Panc1 (cell line): ENCODE data around the gene MVD. TPM values are rescaled to one million over a fixed set of nuclear protein-coding genes. Genes with fewer than 3 reads are reported as not detected.
"Not testable (repeated sequence)": the region's sequence is repeated elsewhere in the genome, so short reads cannot be mapped to it uniquely, and the experiment has no call there.

Experiments
- ATAC-seq: fragments of 200-7000 bp; cut with Tn5 transposase; 2 replicates; pipeline ENCODE4 v1.9.1; 2020; ENCODE audit warnings: mild to moderate bottlenecking, moderate library complexity
- BruUV-seq: library from RNA; stranded (reverse); fragments of 400-500 nt; replicated peaks from 2 replicates; lab custom pipeline; 2021; lab: Mats Ljungman, UMichigan
- CTCF ChIA-PET: fragments of 300-600 bp; sonication (Branson Sonifier 250); formaldehyde crosslinking; loops from one replicate; lab custom pipeline; 2022; ENCODE audit warnings: antibody characterized with exemption; lab: Charles Lee
- POLR2A ChIA-PET: fragments of 300-600 bp; sonication (Branson Sonifier 250); formaldehyde crosslinking; loops from one replicate; lab custom pipeline; 2022; ENCODE audit warnings: antibody characterized with exemption; lab: Charles Lee
- DNase-seq: peaks from one replicate; pipeline ENCODE4 v3.0.0-alpha.2; 2010; ENCODE audit warnings: low read depth, low spot score
- H3K27ac ChIP-seq: 2 replicates; pipeline ENCODE4 v1.5.1; 2011; ENCODE audit warnings: mild to moderate bottlenecking, low read length, inconsistent platforms
- H3K27me3 ChIP-seq: fragments of 200-500 bp; sonication (Bioruptor generic); 2 replicates; pipeline ENCODE4 v1.6.0; 2014; ENCODE audit warnings: low read length, inconsistent platforms; ENCODE audit not compliant: control insufficient read depth, insufficient read depth
- H3K36me3 ChIP-seq: fragments of 200-500 bp; sonication (Bioruptor generic); 2 replicates; pipeline ENCODE4 v1.5.1; 2014; ENCODE audit warnings: inconsistent platforms, mild to moderate bottlenecking, low read length, moderate library complexity; ENCODE audit not compliant: control insufficient read depth, insufficient read depth
- H3K4me1 ChIP-seq: 2 replicates; pipeline ENCODE4 v1.5.1; 2011; ENCODE audit warnings: inconsistent platforms, mild to moderate bottlenecking, low read length, moderate library complexity; ENCODE audit not compliant: control insufficient read depth, insufficient read depth
- H3K4me3 ChIP-seq, 2 experiments: 2 replicates each; pipeline ENCODE4 v1.5.1; 2011 to 2012; ENCODE audit warnings: low read depth in 2 of 2, low read length in 2 of 2, mild to moderate bottlenecking in 2 of 2, inconsistent platforms in 1 of 2, moderate library complexity in 1 of 2
- H3K9me3 ChIP-seq: fragments of 200-500 bp; sonication (Bioruptor generic); 2 replicates; pipeline ENCODE4 v1.5.1; 2014; ENCODE audit warnings: low read depth, mild to moderate bottlenecking, inconsistent platforms, low read length, moderate library complexity; ENCODE audit not compliant: control insufficient read depth, insufficient read depth
- POLR2AphosphoS5 ChIP-seq: IDR thresholded peaks from 2 replicates; pipeline ENCODE4 v1.6.1; 2012; ENCODE audit warnings: mild to moderate bottlenecking, low read depth, low read length, moderate library complexity
- SIN3A ChIP-seq: IDR thresholded peaks from 2 replicates; pipeline ENCODE4 v1.6.1; 2012; ENCODE audit warnings: low read depth, mild to moderate bottlenecking, low read length, moderate library complexity, borderline replicate concordance; ENCODE audit not compliant: insufficient read depth
- TCF7L2 ChIP-seq: IDR thresholded peaks from 2 replicates; pipeline ENCODE4 v1.6.1; 2011; ENCODE audit warnings: mild to moderate bottlenecking, low read depth, low read length, inconsistent platforms
- in situ Hi-C: cut with HindIII; loops from 2 replicates; pipeline ENCODE4 v1.10.0; 2016; ENCODE audit warnings: low sequenced_read_pairs, low pct_unique_long_range_greater_than_20kb
- intact Hi-C: fragments of 100-400 bp; cut with micrococcal nuclease; formaldehyde crosslinking; loops from one replicate; pipeline ENCODE4 v1.10.0; 2022; ENCODE audit not compliant: unreplicated experiment
- total RNA-seq: library from RNA; stranded (reverse); gene quantifications from one replicate; pipeline ENCODE4 v1.2.1, GENCODE V29; 2021; ENCODE audit not compliant: unreplicated experiment
- TF ChIP-seq, protein P1 (sequence below): fragments of 450-650 bp; IDR thresholded peaks from 2 replicates; pipeline ENCODE4 v1.5.1; 2017; ENCODE audit warnings: mild to moderate bottlenecking
- TF ChIP-seq, protein P2 (sequence below), 2 experiments: IDR thresholded peaks; 2 replicates each; pipeline ENCODE4 v1.6.1; 2011 to 2012; ENCODE audit warnings: low read depth in 2 of 2, control low read depth in 1 of 2, low read length in 1 of 2, mild to moderate bottlenecking in 1 of 2, moderate library complexity in 1 of 2; ENCODE audit not compliant: insufficient read depth in 1 of 2

MVD gene
- total RNA-seq, 1 experiment from 2014 or later, result 96.8 TPM

- in situ Hi-C loops (no loop called here), intact Hi-C loops (no loop called here)
- Histone ChIP-seq H3K27ac (no peak overlapping the region), H3K9me3 (no peaks in the 10 kb centered on the region), H3K4me3 (no peak overlapping the region), H3K4me1 (no peaks in the 10 kb centered on the region), H3K36me3 (no peaks in the 10 kb centered on the region), H3K27me3 (no peaks in the 10 kb centered on the region)
- TF ChIP-seq POLR2AphosphoS5, result no peak
- TF ChIP-seq SIN3A, result no peak
- TF ChIP-seq, protein P1, sequence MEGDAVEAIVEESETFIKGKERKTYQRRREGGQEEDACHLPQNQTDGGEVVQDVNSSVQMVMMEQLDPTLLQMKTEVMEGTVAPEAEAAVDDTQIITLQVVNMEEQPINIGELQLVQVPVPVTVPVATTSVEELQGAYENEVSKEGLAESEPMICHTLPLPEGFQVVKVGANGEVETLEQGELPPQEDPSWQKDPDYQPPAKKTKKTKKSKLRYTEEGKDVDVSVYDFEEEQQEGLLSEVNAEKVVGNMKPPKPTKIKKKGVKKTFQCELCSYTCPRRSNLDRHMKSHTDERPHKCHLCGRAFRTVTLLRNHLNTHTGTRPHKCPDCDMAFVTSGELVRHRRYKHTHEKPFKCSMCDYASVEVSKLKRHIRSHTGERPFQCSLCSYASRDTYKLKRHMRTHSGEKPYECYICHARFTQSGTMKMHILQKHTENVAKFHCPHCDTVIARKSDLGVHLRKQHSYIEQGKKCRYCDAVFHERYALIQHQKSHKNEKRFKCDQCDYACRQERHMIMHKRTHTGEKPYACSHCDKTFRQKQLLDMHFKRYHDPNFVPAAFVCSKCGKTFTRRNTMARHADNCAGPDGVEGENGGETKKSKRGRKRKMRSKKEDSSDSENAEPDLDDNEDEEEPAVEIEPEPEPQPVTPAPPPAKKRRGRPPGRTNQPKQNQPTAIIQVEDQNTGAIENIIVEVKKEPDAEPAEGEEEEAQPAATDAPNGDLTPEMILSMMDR, result no peak
- TF ChIP-seq, protein P2, sequence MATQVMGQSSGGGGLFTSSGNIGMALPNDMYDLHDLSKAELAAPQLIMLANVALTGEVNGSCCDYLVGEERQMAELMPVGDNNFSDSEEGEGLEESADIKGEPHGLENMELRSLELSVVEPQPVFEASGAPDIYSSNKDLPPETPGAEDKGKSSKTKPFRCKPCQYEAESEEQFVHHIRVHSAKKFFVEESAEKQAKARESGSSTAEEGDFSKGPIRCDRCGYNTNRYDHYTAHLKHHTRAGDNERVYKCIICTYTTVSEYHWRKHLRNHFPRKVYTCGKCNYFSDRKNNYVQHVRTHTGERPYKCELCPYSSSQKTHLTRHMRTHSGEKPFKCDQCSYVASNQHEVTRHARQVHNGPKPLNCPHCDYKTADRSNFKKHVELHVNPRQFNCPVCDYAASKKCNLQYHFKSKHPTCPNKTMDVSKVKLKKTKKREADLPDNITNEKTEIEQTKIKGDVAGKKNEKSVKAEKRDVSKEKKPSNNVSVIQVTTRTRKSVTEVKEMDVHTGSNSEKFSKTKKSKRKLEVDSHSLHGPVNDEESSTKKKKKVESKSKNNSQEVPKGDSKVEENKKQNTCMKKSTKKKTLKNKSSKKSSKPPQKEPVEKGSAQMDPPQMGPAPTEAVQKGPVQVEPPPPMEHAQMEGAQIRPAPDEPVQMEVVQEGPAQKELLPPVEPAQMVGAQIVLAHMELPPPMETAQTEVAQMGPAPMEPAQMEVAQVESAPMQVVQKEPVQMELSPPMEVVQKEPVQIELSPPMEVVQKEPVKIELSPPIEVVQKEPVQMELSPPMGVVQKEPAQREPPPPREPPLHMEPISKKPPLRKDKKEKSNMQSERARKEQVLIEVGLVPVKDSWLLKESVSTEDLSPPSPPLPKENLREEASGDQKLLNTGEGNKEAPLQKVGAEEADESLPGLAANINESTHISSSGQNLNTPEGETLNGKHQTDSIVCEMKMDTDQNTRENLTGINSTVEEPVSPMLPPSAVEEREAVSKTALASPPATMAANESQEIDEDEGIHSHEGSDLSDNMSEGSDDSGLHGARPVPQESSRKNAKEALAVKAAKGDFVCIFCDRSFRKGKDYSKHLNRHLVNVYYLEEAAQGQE (IDR thresholded peaks at IDR 0.05; ENCODE audit: insufficient read depth in 1 of 2, low read depth in 2 of 2, low read length in 1 of 2), result no peak
- TF ChIP-seq TCF7L2, result no peak
- ChIA-PET POLR2A (no interaction called here), CTCF (no interaction called here)
- ATAC-seq (no peak), DNase-seq (no peak)
- no TSS peak for BruUV-seq
Measured at GRCh38 chr16:88671806-88672205, 8.9 kb upstream of the MVD start.

GRCh38 chr16:88669980-88670379 lies 7.1 kb upstream of the MVD start:
- BruUV-seq, result no TSS peak
- no peaks in the 10 kb centered on the region for H3K4me1 ChIP-seq
- POLR2A ChIA-PET, result no interaction called here
- CTCF ChIA-PET, result no interaction called here
- no peaks in the 10 kb centered on the region for H3K9me3 ChIP-seq
- H3K27me3 ChIP-seq, result no peaks in the 10 kb centered on the region
- DNase-seq, result no peak
- no peak overlapping the region for H3K4me3 ChIP-seq
- TF ChIP-seq, protein P1, result no peak
- TF ChIP-seq, protein P2 (IDR thresholded peaks at IDR 0.05; ENCODE audit: insufficient read depth in 1 of 2, low read depth in 2 of 2, low read length in 1 of 2), result no peak
- TF ChIP-seq SIN3A, result no peak
- no peak for TF ChIP-seq POLR2AphosphoS5
- TF ChIP-seq TCF7L2, result no peak
- H3K27ac ChIP-seq, result no peak overlapping the region
- in situ Hi-C loops (no loop called here), intact Hi-C loops (no loop called here)
- ATAC-seq, result no peak
- no peaks in the 10 kb centered on the region for H3K36me3 ChIP-seq

DNA sequence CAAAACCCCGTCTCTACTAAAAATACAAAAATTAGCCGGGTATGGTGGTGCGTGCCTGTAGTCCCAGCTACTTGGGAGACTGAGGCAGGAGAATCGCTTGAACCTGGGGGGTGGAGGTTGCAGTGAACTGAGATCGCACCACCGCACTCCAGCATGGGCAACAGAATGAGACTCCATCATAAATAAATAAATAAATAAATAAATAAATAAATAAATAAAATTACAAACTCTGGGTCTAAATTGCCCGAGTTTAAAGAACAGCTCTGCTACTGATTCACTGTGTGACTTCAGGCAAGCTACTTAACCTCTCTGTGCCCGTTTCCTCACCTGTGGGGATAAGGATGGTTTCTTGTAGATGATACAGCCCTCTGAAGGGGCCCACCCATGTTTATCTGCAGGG lies 6.6 kb upstream of the MVD start:
- H3K4me3 ChIP-seq, H3K9me3 ChIP-seq, intact Hi-C loops, POLR2A ChIA-PET, BruUV-seq, in situ Hi-C loops, H3K4me1 ChIP-seq, CTCF ChIA-PET, H3K36me3 ChIP-seq, H3K27ac ChIP-seq, ATAC-seq, DNase-seq, H3K27me3 ChIP-seq: not testable (repeated sequence)
